GM19025 (cell line): ENCODE measurements around the gene CDK3.
"Not testable (repeated sequence)": the region's sequence is repeated elsewhere in the genome, so short reads cannot be mapped to it uniquely, and the experiment has no call there.

ENCODE experiments used
- ATAC-seq: cut with Tn5 transposase; IDR thresholded peaks from one replicate; pipeline ENCODE4 v1.9.1; 2021; ENCODE audit warnings: mild to moderate bottlenecking, low read depth, moderate library complexity; ENCODE audit not compliant: unreplicated experiment

Gene CDK3

DNA sequence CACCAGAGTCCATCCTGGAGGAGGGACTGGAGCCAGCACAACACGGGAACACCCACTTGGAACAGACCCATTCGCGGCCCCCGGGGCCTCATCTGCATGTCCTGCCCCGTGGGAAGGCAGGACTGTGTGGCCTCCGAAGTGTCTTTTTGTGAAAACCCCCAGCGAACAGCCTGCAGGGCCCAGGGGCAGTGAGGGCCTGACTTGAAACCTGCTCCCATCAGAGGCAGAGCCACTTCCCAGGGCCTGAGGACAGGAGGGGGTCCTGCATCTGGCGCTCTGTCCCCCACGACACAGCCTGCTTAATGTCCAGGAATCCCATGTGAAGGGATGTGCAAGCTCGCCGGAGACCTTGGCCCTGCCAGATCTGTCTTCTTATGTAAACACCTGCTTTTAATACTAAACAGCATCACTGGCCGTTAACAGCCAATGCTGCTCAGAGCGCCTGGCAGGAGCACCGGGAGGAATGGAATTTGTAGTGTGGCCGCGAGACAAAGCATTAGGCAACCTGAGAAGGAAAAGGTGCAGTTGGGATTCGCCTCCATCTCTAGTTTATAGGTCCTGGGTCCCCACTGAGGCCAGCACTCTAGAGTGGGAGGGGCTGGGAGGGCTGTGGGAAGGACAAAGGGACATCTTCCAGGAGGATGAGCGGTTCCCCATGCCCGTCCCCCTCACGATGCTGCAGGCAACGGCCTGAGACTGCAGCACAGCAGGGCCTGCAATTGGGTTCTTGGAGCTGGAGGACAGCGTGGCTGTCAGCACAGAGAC is 36.0 kb downstream of the CDK3 start:
- ATAC-seq: no peak

GRCh38 chr17:76038050-76038449 is 37.4 kb downstream of the CDK3 start:
- ATAC-seq: no peak

- ATAC-seq: no peak
Measured at GRCh38 chr17:76039121-76039520, 38.5 kb downstream of the CDK3 start.

GRCh38 chr17:76040376-76040775 is 39.7 kb downstream of the CDK3 start:
- no peak for ATAC-seq

DNA sequence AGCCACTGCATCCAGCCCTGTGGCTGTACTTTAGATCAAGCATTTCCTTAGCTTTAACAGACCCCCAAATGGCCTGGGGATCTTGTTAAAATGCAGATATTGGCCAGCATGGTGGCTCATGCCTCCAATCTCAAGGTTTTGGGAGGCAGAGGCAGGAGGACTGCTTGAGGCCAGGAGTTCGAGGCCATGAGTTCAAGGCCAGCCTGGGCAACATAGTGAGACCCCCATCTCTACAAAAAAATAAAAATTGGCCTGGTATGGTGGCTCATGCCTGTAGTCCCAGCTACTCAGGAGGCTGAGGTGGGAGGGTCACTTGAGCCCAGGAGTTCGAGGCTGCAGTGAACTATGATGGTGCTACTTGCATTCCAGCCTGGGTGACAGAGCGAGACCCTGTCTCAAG is 42.2 kb downstream of the CDK3 start:
- not testable (repeated sequence) for ATAC-seq

DNA sequence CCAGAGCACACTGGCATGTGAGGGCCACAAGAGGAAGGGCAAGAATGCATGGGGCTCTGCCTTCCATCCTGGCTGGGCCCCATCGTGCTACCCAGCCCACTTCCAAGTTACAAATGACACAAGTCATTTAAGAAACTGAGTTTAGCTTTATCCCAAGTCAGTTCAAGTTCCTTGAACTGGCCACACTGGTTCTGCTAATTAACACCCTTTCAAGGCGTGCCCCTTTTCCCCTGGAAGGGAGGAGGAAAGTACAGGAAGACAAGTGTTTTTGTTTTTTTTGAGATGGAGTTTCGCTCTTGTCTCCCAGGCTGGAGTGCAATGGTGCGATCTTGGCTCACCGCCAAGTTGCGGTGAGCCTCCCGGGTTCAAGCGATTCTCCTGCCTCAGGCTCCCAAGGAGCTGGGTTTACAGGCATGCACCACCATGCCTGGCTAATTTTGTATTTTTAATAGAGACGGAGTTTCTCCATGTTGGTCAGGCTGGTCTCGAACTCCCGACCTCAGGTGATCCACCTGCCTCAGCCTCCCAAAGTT is 43.9 kb downstream of the CDK3 start:
- not testable (repeated sequence) for ATAC-seq

GRCh38 chr17:76046064-76046463 is 45.4 kb downstream of the CDK3 start:
- no peak for ATAC-seq

- no peak for ATAC-seq
Measured at GRCh38 chr17:76048025-76048605, 47.5 kb downstream of the CDK3 start.

DNA sequence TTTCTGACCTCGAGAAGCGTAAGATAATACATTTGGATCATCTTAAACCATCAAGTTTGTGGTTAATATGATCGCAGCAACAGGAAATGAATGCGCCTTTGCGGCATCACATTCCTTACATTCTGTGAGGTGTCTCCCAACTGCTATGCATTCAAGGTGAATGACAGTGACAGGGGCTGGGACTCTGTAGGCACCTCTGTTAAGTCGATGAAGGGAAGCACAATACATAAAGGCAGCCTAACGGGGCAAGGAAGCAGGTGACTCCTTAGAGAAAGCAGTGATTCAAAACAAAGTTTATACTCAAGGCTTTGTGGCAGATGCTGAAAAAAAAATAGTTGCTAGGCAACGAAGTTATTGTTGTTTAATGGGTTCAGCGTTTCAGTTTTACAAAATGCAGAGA is 48.1 kb downstream of the CDK3 start:
- ATAC-seq: no peak

DNA sequence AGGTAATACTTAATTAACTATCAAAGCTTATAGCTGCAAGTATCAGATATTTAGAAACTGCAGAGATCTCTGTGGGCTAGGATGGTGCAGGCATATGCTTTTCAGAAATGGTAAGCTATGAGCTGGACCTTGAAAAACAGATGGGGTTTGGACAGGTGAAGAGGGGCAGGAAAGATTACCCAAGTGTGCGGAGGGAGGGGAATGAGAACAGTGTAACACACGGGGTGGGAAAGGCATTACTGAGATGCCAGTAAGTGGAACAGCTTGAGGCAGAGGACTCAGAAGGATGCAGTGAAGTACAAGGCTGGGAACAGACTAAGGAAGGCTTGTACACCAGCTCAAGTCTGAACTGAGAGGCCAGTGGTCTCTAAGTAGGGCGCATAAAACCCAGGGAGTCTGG is 48.6 kb downstream of the CDK3 start:
- no peak for ATAC-seq

- ATAC-seq: no peak
Measured at GRCh38 chr17:76049836-76050537, 49.3 kb downstream of the CDK3 start.

DNA sequence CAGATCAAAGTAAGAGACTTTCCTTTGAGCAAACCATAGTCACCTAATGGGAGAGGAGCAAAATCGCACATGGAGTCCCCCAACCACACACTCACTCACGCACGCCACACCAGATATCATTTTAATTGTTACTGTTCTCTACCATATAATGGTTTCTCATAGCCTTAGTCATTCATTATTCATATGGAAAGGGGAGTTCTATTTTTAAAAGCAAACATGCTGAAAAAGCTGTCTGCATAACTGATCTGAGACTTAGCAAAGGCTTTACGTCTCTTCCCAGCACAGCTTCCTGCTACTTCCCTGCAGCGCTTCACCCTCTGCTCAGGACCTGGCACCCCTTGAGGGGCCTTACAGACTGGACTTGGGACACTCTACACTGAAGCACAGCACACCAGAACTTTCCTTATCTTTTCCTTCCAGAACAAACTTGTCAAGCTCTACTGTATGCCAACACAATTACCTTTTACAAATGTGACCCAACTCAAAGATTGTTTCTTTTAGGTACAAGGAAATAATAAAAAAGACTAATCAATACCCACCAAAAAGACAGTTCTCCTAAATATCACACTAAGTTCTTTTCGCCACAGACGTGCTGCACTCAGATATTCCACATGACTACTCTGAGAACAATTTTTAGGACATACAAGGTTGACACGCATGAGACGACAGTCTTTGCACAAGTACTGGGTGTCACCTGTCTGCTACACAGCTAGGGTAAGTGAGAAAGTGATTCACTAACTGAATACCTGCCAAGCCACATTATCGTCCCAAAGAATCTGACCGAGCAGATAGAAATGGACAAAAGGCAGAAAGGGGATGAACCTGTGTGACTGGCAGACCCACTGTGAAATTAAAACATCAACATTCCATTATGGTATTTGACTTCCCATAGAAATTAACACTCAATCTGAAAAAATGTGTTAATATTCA is 50.1 kb downstream of the CDK3 start:
- no peak for ATAC-seq

DNA sequence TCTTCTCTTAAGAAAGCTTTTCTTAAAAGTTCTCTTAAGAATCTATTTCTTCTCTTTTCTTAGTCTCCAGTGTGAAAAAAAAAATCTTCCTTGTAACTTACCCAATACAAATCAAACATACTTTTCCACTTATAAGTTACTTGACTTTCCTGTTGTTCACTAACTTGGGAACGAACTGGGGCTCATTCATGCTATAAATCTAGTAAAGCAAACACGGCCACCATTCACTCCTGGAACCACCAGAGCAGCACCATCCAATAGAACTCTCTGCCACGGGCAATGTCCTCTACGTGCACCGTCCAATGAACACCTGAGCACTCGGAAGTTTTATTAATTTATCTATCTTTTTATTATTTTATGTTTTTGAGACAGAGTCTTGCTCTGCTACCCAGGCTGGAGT is 50.9 kb downstream of the CDK3 start:
- ATAC-seq: no peak

DNA sequence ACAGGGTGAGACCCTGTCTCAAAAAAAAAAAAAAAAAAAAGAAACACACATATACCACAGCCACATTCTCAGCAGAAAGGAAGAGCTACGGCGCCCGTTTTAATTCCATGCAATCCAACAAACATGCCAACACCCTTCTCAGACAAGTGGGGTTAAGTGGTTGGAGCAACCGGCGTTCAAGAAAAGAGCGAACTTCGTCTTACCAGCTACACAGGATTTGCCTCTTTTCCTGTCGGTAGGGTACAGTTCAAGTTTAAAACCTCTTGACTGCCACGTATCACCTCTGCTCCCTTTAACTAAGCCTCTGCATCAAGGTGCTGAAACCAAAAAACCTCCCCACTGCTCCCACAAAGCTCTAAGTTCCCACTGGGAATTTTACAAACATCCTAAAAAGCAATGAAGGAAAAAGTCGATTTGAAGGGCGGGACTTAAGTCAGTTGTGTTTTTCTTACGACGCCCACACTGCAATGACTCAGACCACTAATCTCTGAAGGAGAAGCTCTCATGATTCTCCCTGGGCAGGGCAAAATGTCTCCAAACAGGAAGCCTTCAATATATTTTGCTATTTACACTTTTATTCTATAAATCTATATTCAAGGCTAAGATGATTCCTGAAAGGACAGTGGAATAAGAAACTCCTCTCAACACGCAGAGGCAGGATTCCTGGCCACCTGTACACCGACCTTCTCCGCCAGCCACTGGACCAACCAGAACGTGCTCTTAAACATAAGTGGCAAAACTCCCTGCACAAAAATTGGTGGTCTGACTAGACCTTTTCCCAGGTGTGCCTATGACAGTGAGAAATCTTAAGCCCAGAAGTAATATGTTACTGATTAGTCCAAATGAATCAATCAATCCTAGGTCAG is 52.8 kb downstream of the CDK3 start:
- no peak for ATAC-seq

- ATAC-seq: no peak
Measured at GRCh38 chr17:76054112-76054476, 53.4 kb downstream of the CDK3 start.
